BLaER1 treated with 17β-estradiol and CSF1 and Interleukin-3, amounts not matched to agents 10 nM and 100 nM (cell line): Measurements from ENCODE around the gene KIF23.

ENCODE experiments used
- H3K27ac ChIP-seq, 11 experiments: shearing (Covaris generic); formaldehyde crosslinking; 2 replicates each; pipeline ENCODE4 v1.8.1; 2022
- H3K27me3 ChIP-seq, 11 experiments: shearing (Covaris generic); formaldehyde crosslinking; 2 replicates each; pipeline ENCODE4 v1.8.1; 2022
- H3K36me3 ChIP-seq, 11 experiments: shearing (Covaris generic); formaldehyde crosslinking; 2 replicates each; pipeline ENCODE4 v1.8.1; 2022
- H3K4me1 ChIP-seq, 10 experiments: shearing (Covaris generic); formaldehyde crosslinking; 2 replicates each; pipeline ENCODE4 v1.8.1; 2022
- H3K4me2 ChIP-seq, 11 experiments: shearing (Covaris generic); formaldehyde crosslinking; 2 replicates each; pipeline ENCODE4 v1.8.1; 2022
- H3K4me3 ChIP-seq, 10 experiments: shearing (Covaris generic); formaldehyde crosslinking; 2 replicates each; pipeline ENCODE4 v1.8.1; 2022
- H3K9ac ChIP-seq, 11 experiments: shearing (Covaris generic); formaldehyde crosslinking; 2 replicates each; pipeline ENCODE4 v1.8.1; 2022
- H3K9me3 ChIP-seq, 11 experiments: shearing (Covaris generic); formaldehyde crosslinking; replicated peaks in 1 of 11; 2 replicates each; pipeline ENCODE4 v1.8.1; 2022
- H4K20me1 ChIP-seq, 11 experiments: shearing (Covaris generic); formaldehyde crosslinking; 2 replicates each; pipeline ENCODE4 v1.8.1; 2022
- Cebpa-rat ChIP-seq, 11 experiments: shearing (Covaris generic); IDR thresholded peaks; 2 replicates each; pipeline ENCODE4 v1.8.1; 2022

KIF23 gene

GRCh38 chr15:69484837-69485236 lies 70.7 kb downstream of the KIF23 start:
- Histone ChIP-seq H3K27me3 (no peaks in the 10 kb centered on the region), H3K4me1 (no peaks in the 10 kb centered on the region), H3K27ac (no peak overlapping the region), H3K9me3 (peaks cover 15 to 26% (median 21%) of the 10 kb centered on the region in 11 experiments), H3K4me3 (no peak overlapping the region), H3K9ac (no peak overlapping the region), H3K4me2 (no peak overlapping the region), H3K36me3 (no peaks in the 10 kb centered on the region), H4K20me1 (0 out of 22 replicates have a peak, but pooled peaks cover 0 to 6% (median 0%) of the 10 kb centered on the region in 11 experiments)
- TF ChIP-seq Cebpa-rat (IDR thresholded peaks at IDR 0.05), result no peak

DNA sequence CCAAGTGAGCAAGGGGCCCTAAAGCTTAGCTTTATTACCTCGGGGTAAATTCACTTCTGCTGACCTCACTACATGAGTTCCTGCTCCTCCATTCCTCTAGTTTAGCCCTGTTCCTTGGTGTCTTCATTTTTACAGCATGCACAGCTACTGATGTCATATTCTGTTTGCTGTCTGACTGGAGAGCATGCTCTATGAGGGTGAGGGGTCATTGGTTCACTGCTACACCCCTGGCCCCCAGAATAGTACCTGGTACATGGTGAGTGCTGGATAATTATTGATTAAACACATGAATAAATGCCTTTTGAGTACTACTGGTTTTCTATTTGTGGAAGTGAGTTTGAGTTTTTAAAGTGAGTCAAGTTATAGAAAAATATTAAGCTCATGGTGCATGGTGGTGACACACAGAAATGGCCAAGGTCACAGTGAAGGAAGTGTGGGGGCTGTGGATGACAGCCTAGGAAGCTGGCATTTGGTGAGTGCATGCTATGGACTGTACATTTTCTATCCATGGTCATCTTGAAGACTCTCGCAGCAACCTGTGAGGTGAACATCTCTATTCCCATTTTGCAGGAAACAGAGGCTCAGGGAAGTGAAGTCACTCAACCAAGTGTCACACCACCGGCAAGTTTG lies 72.4 kb downstream of the KIF23 start:
- Histone ChIP-seq H3K27me3 (no peaks in the 10 kb centered on the region), H4K20me1 (0 out of 22 replicates have a peak, but pooled peaks cover 0 to 6% (median 0%) of the 10 kb centered on the region in 11 experiments), H3K4me2 (no peak overlapping the region), H3K9me3 (peaks cover 11 to 26% (median 21%) of the 10 kb centered on the region in 11 experiments), H3K4me3 (no peak overlapping the region), H3K9ac (no peak overlapping the region), H3K27ac (no peak overlapping the region), H3K36me3 (no peaks in the 10 kb centered on the region), H3K4me1 (no peaks in the 10 kb centered on the region)
- TF ChIP-seq Cebpa-rat (IDR thresholded peaks at IDR 0.05), result no peak

DNA sequence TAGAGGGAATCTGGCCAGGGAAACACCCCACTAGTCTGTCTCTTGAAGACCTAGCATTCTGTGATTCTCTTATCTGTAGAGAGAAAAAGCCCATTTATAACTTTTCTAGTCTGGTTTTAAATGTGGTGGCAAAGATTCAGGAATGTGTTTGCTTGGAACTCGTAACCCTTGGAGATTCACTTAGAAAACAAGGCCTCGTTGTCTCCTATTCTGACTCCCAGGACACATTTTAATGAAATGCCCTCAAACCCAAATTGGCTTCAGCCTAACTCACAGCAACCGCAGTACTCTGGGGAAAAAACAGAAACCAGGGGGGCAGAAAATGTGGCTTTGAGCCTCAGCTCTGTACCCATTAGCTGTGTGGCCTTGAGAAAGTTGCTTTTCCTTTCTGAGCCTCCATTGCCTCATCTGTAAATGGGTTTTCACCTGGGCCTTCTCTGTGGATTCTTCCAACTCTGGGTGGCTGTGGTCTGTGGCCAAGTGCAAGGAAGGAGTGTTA lies 75.0 kb downstream of the KIF23 start:
- Histone ChIP-seq H3K4me1 (no peaks in the 10 kb centered on the region), H3K4me3 (no peak overlapping the region), H3K27me3 (no peaks in the 10 kb centered on the region), H3K4me2 (no peak overlapping the region), H3K9me3 (peaks cover 13 to 28% (median 23%) of the 10 kb centered on the region in 11 experiments), H4K20me1 (no peaks in the 10 kb centered on the region), H3K36me3 (no peaks in the 10 kb centered on the region), H3K27ac (no peak overlapping the region), H3K9ac (no peak overlapping the region)
- TF ChIP-seq Cebpa-rat (IDR thresholded peaks at IDR 0.05), result no peak

DNA sequence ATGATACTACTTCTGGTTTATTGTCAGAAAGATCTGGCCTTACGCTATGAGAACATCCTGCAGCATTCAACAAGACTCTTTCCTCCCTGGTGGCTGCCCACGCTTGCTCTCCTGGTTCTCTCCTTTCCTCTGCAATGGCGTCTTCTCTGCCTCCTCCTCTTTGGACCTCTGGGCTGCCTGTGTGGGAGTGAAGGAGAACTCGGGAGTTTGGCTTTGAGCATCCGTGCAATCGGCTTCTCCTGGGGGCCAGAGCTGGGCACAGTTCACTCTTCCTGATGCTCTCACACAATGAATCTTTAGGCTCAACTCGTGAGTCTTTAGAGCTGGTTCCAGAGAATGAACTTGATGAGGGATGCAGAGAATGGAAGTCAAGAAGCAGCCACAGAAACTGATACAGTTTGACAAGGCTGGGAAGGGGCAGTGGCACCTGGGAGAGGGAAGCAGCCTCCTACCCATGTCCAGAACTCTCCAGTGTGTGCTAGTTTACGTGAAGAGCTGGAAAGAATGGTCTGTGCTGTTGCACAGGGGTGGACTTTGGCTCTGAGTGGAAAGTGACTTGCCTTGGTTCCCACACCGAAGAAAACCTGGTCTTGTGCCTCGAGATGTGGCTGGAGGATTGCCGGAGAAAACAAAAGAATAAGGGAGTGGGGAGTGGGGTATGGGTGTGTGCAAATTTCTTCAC lies 76.3 kb downstream of the KIF23 start:
- no peak overlapping the region for H3K27ac ChIP-seq
- peaks cover 11 to 20% (median 15%) of the 10 kb centered on the region in 11 experiments; a peak in 21 of 22 replicates for H3K9me3 ChIP-seq
- no peak for TF ChIP-seq Cebpa-rat (IDR thresholded peaks at IDR 0.05)
- no peaks in the 10 kb centered on the region for H3K4me1 ChIP-seq
- no peaks in the 10 kb centered on the region for H3K27me3 ChIP-seq
- no peaks in the 10 kb centered on the region for H3K36me3 ChIP-seq
- H3K9ac ChIP-seq, result no peak overlapping the region
- no peak overlapping the region for H3K4me3 ChIP-seq
- H3K4me2 ChIP-seq, result no peak overlapping the region
- no peaks in the 10 kb centered on the region for H4K20me1 ChIP-seq

- no peaks in the 10 kb centered on the region for H3K4me1 ChIP-seq
- H3K27ac ChIP-seq, result no peak overlapping the region
- H3K4me2 ChIP-seq, result no peak overlapping the region
These were observed 76.9 kb downstream of the KIF23 start for GRCh38 chr15:69491038-69491505.

DNA sequence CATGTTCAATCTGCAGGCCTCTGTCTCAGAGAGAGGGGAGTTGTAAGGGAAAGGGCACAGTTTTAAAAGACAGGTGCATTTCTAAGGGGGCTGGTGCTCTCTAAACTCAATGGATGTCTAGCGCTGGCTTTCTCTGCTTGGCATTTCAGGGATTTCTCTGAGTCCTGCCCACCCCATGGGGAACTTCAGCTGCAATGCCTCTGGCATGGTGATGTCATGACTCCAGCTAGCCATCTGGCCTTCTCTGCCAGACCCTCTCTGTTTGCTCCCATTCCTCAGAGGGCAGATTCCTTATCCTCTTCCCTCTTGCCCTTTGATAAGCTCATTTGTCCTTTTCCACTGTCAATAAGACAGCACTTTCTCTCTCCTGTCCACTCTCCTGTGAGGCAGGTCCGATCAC lies 79.3 kb downstream of the KIF23 start:
- peaks cover 0 to 11% (median 6%) of the 10 kb centered on the region in 11 experiments; a peak in 7 of 22 replicates for H3K9me3 ChIP-seq
- H3K4me1 ChIP-seq, result no peaks in the 10 kb centered on the region
- H4K20me1 ChIP-seq, result no peaks in the 10 kb centered on the region
- H3K27ac ChIP-seq, result no peak overlapping the region
- H3K4me3 ChIP-seq, result no peak overlapping the region
- H3K4me2 ChIP-seq, result no peak overlapping the region
- TF ChIP-seq Cebpa-rat (IDR thresholded peaks at IDR 0.05), result no peak
- no peak overlapping the region for H3K9ac ChIP-seq
- H3K36me3 ChIP-seq, result no peaks in the 10 kb centered on the region
- no peaks in the 10 kb centered on the region for H3K27me3 ChIP-seq

More at GRCh38 chr15:69491038-69491505, 76.9 kb downstream of the KIF23 start:
- Histone ChIP-seq H3K36me3 (no peaks in the 10 kb centered on the region), H3K27me3 (no peaks in the 10 kb centered on the region), H3K4me3 (no peak overlapping the region), H3K9ac (no peak overlapping the region), H4K20me1 (no peaks in the 10 kb centered on the region), H3K9me3 (peaks cover 5 to 14% (median 9%) of the 10 kb centered on the region in 11 experiments; a peak in 17 of 22 replicates)
- no peak for TF ChIP-seq Cebpa-rat (IDR thresholded peaks at IDR 0.05)

- H3K36me3 ChIP-seq, result no peaks in the 10 kb centered on the region
- H3K4me2 ChIP-seq, result no peak overlapping the region
- H3K9ac ChIP-seq, result no peak overlapping the region
- TF ChIP-seq Cebpa-rat (IDR thresholded peaks at IDR 0.05), result no peak
- H3K27ac ChIP-seq, result no peak overlapping the region
- no peak overlapping the region for H3K4me3 ChIP-seq
- H3K9me3 ChIP-seq, result peaks cover 0 to 9% (median 6%) of the 10 kb centered on the region in 11 experiments; a peak in 7 of 22 replicates
- no peaks in the 10 kb centered on the region for H4K20me1 ChIP-seq
- no peaks in the 10 kb centered on the region for H3K4me1 ChIP-seq
- no peaks in the 10 kb centered on the region for H3K27me3 ChIP-seq
These were observed 81.9 kb downstream of the KIF23 start for GRCh38 chr15:69496001-69496400.

- Histone ChIP-seq H3K4me1 (no peaks in the 10 kb centered on the region), H3K36me3 (no peaks in the 10 kb centered on the region), H3K9me3 (no peaks in the 10 kb centered on the region), H3K27me3 (no peaks in the 10 kb centered on the region), H3K4me3 (no peak overlapping the region), H4K20me1 (no peaks in the 10 kb centered on the region), H3K27ac (no peak overlapping the region), H3K4me2 (no peak overlapping the region), H3K9ac (no peak overlapping the region)
- no peak for TF ChIP-seq Cebpa-rat (IDR thresholded peaks at IDR 0.05)
These were observed 82.9 kb downstream of the KIF23 start for GRCh38 chr15:69497076-69497475.

DNA sequence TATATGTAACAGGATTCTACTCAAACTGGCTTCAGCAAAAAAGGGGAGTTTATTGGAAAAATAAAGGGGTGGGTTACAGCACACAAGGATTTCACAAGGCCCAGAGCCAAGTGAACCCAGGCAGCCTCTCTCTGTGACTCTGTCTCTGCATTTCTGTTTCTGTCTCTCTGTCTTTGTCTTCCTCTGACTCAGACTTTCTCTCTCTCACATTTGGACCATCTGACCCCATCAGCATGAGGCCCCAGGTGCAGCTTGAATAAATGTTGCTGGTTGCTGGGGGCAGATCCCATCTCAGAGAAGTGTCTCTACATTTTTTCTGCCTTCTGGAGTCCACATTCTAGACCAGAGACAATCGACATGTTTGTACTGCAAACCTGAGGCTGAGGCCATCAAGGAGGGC lies 83.5 kb downstream of the KIF23 start:
- H3K9ac ChIP-seq, result no peak overlapping the region
- H3K4me1 ChIP-seq, result no peaks in the 10 kb centered on the region
- no peaks in the 10 kb centered on the region for H3K9me3 ChIP-seq

More for the DNA sequence above, 83.5 kb downstream of the KIF23 start:
- Histone ChIP-seq H3K27ac (no peak overlapping the region), H3K4me2 (no peak overlapping the region), H3K36me3 (no peaks in the 10 kb centered on the region), H3K27me3 (no peaks in the 10 kb centered on the region), H4K20me1 (no peaks in the 10 kb centered on the region), H3K4me3 (no peak overlapping the region)
- no peak for TF ChIP-seq Cebpa-rat (IDR thresholded peaks at IDR 0.05)
